GM08714 (cell line): ENCODE measurements around the gene SYDE1.

Experiments
- H3K4me3 ChIP-seq: fragments of 200-500 bp; sonication (Bioruptor generic); 2 replicates; pipeline ENCODE4 v1.5.1; 2014; ENCODE audit warnings: mild to moderate bottlenecking, low read length, inconsistent platforms
- ZNF274 ChIP-seq: IDR thresholded peaks from 2 replicates; pipeline ENCODE4 v1.6.1; 2012; ENCODE audit warnings: mild to moderate bottlenecking, low read depth, low read length

The SYDE1 gene

DNA sequence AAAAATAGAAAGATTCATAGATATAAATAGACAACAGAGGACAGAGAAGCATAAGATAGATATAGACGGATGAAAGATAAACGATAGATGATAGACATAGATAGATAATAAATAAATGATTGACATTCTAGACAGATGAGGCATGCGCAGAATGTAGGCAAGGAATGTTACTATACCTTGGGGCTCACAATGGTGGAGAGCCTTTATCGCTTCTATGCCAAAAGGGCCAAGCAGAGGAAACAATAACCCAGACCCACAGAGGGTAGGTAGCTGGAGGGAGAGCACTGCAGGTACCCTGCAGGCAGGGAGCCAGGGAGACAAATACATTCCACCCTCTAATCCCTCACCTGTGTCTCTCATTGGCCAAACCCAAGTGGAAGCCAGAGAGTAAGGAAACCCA, 49.2 kb downstream of the SYDE1 start:
- TF ChIP-seq ZNF274, result no peak
- no peak overlapping the region for H3K4me3 ChIP-seq

DNA sequence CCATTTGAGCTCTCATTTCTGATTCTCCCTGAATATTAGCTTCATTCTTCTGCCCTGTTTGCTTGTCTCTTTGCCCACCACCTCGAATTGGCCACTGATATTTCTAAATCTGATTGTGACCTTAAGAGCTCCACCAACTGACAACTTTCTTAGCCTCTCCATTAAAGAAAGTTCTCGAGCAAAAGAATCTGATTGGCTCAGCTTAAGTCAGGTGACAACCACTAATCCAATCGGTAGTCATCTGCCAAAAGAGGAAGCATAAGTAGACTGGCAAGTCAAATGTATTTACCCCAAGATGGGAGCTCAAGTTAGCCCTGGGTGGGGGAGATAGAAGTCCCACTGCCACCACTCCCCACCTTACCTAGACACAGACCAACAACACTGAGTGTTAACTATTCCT, 52.0 kb downstream of the SYDE1 start:
- TF ChIP-seq ZNF274, result no peak
- H3K4me3 ChIP-seq, result no peak overlapping the region

- TF ChIP-seq ZNF274, result no peak
- H3K4me3 ChIP-seq, result no peak overlapping the region
Observed at GRCh38 chr19:15161028-15161984, 54.1 kb downstream of the SYDE1 start.
